ENCODE measurements around the gene DNAH8.
"Not testable (repeated sequence)": the region's sequence is repeated elsewhere in the genome, so short reads cannot be mapped to it uniquely, and the experiment has no call there.

The DNAH8 gene

DNA sequence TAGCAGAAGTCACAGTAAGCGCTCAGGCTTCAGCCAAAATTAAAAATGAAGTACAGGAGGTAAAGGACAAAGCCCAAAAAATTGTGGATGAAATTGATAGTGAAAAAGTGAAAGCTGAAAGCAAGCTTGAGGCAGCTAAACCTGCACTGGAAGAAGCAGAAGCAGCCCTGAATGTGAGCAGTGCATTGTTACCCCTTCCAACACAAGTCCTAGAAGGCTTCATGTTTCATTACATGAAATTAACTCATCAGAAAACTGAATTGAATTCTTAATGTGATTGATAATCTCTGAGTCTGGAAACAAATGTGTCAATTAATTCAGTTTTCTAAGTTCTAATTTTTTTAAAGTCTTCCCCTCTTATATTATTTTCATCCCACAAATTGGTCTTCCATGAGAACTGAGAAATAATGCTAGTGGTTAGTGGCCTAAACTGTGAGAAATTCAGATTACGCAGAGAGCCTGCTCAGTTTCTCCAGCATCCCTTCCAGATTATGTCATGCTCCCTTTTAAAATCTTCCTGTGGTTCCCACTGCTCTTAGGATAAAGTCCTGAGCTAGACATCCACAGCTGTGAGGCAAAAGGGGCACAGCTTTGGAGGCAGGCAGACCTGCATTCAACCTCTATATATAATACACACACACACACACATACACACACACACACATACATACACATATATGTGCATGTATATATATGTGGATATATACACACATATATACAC is 200.3 kb downstream of the DNAH8 start:
- no peak for DNase-seq

DNA sequence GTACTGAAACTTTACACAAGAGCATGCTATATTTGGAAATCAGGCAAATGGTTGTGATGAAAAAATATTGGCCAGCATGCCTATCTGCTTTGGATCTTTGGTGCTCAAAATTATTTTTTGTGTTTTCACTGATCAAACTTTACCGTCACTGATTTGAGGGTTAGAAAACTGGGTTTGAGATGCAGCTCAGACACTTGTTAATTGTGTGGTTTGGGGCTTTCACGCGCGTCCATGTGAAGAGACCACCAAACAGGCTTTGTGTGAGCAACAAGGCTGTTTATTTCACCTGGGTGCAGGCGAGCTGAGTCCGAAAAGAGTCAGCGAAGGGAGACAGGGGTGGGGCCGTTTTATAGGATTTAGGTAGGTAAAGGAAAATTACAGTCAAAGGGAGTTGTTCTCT is 206.4 kb downstream of the DNAH8 start:
- not testable (repeated sequence) for DNase-seq

DNA sequence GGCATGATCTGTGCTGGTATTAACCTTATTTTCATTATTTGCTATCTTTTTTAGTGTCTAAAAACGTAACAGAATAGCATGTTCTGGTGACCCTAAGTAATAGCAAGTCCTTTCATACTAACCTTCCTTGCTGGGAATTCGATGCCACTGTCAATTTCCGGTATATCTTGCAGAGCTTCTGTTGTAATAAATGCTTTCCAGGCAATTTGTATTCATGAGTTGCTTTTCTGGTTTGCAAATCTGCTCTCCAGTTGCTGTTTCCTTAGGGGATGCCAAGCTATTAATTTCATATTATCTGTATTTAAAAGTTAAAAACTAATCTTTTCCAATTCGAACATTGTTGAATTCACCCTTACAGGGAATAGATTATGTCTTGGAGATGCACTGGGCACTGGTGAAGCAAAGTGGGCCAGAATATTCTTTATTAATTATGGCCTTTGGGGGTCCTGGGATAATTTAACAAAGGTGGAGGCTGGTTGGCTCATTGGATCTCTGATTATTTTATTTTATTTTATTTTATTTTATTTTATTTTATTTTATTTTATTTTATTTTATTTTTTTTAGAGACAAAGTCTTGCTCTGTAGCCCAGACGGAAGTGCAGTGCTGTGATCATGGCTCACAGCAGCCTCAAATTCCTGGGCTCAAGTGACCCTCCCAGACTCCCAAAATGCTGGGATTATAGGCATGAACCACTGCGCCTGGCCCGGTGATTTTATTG is 209.8 kb downstream of the DNAH8 start:
- no peak for DNase-seq

DNA sequence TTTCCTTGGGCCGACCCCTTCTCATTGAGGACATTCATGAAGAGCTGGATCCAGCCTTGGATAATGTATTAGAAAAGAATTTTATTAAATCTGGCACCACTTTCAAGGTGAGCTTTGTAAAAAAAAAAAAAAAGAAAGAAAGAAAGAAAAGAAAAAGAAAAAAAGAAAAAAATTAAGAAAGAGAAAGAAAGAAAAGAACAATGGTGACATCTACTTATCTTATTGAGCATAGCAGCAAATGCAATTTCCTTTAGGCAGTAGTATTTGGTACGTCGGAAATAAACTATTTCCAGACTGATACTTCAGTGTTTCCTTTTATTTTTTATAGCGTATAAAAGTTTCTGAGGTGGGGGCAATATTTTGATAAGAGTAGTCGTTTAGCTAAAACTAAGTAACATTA is 214.4 kb downstream of the DNAH8 start:
- DNase-seq, result no peak

DNA sequence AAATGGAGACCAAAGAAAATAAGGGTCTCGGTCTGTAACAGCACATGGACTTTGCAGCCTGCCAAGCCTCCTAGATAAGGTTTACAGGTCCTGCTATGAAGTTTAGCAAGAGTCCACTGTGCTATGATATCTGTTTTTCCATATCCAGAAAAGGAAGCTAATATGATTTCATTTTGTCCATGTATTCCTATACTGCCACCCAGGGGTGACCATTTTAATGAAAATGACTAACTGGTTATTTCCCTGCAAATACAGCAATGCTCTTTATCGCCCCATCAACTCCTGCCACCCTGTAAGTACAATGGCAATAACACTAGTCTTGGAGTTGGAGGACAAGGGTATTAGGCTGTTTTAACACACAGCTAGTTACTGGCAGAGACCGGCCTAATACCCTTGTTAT is 218.3 kb downstream of the DNAH8 start:
- peak; percentile 60 for DNase-seq

DNA sequence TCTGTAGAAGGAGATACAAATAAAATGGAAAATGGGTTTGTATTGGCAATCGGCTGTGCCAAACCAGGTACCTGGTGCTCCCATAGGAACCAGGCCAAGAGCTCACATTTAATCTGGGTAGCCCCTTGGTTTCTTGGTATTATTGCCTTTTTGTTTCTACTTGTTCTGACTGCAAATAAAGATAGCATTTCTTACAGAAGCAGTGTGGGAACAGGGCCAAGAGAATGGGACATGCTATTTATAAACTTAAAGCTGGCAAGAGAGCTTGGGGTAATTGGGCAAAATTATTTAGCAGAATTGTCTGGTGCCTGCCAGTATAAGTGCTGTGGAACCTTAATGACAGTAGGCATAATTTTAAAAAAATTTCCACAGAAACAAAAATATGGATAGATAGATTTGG is 219.9 kb downstream of the DNAH8 start:
- DNase-seq, result peak; percentile 7

DNA sequence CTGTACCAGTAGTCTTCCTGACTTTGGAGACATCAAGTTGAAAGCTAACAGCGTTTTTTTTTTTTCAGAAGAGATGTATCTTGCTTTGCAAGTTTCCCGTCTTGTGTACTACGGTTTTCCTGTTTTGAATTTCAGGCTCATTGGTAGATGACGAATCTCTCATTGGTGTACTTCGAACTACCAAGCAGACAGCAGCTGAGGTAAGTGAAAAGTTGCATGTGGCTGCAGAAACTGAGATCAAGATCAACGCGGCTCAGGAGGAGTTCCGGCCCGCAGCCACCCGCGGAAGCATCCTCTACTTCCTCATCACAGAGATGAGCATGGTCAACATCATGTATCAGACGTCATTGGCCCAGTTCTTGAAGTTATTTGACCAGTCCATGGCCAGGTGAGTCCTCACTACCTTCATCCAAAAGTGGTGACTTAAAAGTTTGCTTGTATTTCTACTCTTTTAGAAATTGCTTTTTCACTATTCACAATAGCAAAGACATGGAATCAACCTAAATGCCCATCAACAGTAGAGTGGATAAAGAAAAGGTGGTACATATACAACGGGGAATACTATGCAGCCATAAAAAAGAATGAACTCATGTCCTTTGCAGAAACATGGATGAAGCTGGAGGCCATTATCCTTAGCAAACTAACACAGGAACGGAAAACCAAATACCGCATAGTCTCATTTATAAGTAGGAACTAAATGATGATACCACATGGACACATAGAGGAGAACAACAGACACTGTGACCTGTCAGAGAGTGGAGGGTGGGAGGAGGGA is 222.9 kb downstream of the DNAH8 start:
- no peak for DNase-seq

DNA sequence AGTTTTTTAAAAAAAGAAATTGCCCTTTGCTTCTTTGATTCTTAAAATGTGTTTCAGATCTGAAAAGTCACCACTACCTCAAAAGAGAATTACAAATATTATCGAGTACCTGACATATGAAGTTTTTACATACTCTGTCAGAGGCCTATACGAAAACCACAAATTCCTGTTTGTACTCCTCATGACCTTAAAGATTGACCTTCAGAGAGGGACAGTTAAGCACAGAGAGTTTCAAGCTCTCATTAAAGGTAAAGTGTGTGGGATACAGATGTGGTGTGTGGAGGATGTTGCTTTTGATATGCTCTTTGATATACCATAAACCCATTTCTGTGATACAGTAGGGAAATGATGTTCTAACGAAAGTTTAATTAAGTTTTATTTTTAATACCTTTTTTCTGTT is 223.6 kb downstream of the DNAH8 start:
- no peak for DNase-seq

DNA sequence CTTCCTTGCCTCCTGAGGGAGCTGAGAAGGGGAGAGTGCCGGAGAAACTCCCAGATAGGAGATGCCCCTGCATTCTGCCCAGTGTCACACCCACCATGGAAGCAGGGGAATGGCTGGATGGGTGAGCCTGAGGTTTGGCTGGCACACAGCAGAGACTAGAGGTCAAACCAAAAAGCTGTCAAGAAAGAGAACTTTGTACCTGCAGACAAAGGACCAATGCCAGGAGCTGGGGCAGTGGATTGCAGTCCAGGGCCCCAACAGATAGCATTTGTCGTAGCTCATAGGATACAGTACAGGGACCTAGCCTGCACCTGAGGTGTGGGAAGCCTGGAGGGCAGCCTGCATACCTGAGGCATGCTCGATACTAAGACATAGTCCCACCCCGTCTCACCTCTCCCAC is 227.3 kb downstream of the DNAH8 start:
- DNase-seq, result no peak

DNA sequence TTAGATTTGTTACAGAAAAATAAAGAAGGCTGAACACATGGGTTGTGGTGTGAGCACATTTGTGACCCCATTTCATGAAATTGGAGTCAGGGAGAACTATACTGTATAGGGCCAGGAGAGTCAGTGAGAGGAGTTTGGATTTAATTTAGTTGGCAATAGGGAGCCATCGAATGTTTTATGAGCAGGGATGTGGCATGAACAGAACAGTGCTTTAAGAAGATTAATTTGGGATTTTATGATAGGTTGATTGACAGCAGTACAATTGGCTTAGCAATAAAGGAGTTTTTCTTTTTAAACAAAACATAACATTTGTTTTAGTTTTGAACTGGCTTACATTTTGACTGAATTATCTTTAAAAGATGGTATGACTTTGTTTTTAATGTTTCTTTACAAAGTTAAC is 227.9 kb downstream of the DNAH8 start:
- no peak for DNase-seq

DNA sequence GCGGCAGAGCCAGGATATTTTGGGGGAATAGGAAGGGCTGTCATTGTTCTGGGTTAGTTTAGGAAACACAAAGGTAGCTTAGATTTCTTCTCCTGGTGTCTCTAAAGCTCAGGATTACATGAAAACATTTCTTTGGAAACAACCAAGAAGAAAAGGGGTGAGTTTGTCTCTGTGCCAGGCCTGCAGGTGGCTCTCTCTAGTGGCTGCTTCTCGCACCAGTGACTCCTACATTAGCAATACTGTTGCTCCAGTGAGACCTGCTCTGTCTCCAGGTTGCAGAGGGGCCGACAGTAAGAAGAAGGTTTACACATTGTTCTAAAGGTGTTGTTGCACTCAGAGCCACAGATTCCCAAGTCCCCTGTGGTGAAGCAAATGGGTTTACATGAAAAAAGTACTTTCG is 228.9 kb downstream of the DNAH8 start:
- DNase-seq, result no peak

DNA sequence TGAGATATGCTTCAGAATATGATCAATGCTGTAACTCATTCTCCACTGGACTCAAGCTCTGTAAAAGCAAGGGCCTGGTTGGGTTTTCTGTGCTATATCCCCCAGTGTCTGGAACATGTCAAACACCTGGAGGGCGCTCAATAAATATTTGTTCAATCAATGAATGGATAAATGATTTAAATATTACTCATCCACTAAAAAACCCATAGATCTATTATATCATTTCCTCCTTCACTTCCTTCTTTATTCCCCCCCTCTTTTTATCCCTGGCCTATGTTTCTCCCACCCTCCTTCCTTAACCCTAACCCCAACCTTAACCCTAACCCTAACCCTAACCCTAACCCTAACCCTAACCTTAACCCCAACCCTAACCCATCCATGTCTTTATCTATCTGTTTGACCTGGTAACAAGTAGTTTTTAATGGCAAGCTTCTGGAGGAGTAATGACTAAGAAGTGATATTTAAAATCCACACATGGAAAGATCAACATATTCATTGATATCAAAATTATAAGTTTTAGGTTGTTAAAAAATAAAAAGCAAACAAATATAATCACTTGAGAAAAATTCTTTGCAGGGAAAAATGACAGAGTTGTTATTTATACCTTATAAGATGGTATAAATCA is 229.7 kb downstream of the DNAH8 start:
- DNase-seq, result no peak

DNA sequence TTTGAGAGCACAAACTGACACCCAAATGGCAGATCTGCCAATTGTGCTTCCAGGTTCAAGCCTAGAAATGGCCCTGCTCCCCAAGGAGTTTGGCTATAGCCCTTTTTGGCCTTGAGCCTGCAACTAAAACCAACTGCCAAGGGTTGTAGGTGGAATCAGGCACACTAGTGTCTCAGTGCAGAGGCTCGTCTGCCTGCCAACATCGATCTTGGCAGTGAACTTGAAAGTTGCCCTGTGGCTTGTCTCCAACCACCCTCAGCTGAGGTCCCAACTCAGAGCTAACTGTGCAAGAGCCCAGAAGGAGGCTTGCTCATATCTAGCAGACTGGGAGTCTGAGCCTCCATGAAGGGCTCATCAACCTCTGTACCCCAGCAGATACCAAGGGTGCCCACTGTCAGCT is 240.8 kb downstream of the DNAH8 start:
- no peak for DNase-seq

DNA sequence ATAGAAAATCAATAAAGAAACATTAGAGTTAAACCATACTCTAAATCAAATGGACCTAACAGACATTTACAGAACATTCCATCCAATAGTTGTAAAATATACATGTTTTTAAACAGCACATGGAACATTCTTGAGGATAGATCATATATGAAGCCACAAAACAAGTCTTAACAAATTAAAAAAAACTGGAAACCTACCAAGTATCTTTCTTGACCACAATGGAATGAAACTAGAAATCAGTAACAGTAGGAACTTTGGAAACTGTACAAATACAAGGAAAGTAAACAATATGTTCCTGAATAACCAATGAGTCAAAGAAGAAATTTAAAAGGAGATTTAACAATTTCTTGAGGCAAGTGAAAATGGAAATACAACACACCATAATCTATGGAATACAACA is 242.3 kb downstream of the DNAH8 start:
- DNase-seq, result no peak

DNA sequence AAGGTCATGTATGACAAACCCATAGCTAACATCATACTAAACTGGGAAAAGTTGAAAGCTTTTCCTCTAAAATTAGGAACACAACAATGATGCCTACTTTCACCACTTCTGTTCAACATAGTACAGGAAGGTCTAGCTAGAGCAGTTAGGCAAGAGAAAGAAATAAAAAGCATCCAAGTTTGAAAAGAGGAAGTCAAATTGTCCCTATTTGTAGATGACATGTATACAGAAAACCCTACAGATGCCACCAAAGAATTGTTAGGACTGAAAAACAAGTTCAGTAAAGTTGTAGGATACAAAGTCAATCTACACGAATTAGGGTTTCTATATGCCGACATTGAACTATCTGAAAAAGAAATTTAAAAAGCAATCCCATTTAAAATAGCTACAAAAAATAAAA is 244.0 kb downstream of the DNAH8 start:
- no peak for DNase-seq

DNA sequence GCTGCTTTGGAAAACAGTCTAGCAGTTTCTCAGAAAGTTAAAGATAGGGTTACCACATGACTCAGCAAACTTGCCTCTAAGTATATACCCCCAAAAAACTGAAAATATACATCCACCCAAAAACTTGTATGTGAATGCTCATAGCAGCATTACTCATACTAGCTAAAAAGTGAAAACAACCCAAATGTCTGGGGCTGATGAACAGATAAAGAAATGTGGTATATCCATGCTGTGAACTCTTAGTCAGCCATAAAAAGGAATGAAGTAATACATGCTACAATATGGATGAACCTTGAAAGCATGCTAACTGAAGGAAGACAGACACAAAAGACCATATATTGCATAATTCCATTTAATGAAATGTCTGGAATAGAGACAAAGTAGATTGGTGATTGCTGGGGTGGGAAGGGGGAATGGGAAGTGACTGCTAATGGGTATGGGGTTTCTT is 253.6 kb downstream of the DNAH8 start:
- peak; percentile 33 for DNase-seq

DNA sequence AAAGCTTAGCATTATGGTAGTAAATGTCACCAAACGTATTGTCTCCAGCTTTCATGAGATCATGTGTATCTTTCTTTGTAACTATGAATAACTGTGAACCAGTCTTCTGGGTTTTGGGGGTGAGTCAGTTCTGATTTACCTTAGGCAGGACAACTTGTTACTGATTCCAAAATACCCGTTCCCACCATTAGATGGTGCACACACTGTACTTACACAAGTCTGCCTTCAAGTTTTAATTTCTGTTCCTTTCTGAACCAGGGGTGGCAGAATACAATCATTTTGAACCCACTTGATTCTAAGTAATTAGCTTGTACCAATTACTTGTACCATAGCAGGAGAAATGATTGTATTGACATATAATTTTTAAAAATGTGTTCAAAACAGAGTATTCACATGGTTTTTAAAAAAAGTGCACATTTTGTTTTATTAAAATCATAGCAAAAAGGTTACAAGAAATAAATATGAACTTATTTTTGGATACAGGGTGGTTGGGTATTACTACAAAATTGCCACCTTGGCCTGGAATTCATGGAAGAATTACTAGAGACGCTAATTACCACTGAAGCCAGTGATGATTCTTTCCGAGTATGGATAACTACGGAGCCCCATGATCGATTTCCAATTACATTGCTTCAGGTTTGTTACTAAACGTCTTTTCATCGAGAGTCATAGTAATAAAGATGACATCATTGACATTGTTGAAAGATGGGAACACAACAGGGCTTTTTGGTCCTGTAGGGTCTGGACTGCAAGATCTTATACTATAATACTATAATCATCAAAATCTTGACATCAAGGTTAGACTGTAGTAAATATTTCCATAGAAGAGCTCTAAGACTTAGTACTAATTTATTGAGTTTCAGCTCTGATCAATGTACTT is 258.3 kb downstream of the DNAH8 start:
- DNase-seq, result peak; percentile 75

DNA sequence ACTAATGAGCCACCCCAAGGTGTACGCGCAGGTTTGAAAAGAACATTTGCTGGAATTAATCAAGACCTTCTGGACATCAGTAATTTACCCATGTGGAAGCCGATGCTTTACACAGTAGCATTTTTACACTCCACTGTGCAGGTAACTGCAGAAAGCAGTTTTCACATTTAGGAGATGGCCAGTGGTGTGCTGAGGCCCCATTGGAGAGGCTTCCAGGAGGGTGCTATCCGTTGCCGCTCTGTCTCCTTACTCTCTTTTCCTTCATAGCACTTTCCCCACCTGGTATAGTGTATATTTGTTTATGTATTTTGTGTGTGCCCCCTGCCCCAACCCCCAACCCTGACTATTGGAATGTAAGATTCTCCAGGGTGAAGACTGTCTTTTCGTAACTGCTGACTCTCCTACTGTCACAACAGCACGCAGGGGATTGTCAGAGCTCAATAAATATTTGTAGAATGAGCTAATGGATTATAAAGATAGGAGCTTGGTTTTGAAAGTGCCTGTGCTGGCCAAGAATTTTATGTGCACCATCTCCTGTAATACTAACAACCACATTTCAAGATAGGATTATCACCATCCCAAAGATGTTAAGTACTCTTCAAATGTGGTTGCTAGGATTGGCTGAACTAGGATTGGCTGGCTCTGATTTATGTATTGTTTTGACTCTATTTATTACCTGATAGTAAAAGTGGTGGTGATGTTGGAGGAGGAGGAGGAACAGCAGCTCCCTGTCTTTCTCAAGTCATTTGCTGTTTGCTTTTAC is 259.5 kb downstream of the DNAH8 start:
- no peak for DNase-seq

DNA sequence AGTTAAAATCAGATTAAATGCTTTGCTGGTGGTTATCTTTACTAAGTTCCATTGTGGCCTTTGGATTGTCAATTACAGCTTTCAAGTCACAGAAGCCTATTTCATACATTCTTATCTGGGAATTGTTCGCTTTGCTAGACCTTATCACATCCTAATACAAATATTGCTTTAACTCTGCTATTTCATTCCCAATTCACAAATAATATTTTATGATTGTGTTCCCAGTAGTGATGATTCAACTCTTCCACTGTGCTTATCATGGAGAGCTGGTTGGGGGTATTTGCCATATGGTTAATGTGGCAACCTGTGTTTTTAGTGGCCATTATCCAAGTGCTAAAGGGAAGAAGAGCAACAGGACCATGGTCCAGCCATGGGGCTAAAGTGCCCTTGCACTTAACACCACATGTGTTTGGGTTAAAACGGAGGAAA is 260.5 kb downstream of the DNAH8 start:
- no peak for DNase-seq

DNA sequence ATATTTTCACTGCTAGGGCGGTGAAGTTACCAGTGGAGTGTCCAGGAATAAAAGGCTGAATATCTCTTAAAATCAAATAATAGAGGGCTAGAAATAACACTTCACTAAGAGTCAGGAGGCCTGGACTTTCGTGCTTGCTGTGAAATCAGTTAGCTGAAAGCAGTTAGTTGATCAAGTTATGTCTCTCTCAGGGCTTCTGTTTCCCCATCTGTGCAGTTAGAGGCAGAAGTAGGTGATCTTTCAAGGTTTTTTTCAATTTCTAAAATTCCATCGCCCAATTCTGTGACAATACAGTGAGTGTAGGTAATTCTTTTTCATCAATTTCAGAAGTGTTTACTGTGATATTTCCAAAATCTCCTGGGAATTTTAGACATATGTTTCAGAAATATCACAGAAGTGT is 260.9 kb downstream of the DNAH8 start:
- no peak for DNase-seq

DNA sequence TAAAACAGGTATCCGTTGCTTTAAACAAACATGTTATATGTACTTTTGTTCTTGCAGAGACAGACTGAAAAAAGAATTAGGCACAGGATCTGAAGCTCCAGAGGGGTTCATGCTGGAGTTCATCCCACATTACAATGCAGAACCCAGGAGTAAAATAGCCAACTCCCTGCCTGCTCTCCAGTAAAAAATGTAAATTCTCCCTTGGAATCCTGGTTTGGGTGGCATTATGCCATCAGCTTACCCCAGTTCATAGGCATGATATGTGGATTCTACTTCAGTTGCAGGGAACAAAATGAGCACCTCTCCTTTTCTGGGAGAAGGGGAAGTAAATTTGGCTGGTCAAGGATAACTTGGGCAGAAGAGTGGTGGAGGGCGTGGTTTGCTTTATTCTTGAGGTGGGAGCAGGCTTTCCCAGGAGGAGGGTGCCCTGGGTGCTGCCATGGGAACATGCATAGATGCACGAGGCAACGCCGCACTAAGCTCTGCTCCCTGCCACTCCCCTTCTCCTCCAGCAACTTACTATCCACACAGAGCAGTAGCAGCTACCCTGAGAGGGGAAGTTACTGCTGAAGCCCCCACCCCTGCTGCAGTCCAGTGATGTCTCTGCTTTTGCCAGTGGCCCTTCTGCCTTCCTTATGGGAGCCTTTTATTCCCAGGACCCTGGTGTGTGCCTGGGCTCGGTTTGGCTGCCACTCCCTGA is 261.8 kb downstream of the DNAH8 start:
- DNase-seq, result no peak
